ENCODE measurements around the gene PSMA4. TPM values are rescaled to one million over a fixed set of nuclear protein-coding genes. Genes with fewer than 3 reads are reported as not detected.
"Not testable (repeated sequence)": the region's sequence is repeated elsewhere in the genome, so short reads cannot be mapped to it uniquely, and the experiment has no call there.

The PSMA4 gene
- total and polyA plus RNA-seq, 4 donors, result 95.3 to 154 (median 120) TPM

- H3K4me1 ChIP-seq (ENCODE audit: control insufficient read depth in 4 of 4, insufficient read depth in 4 of 4, low read length in 3 of 4), result no peaks in the 10 kb centered on the region
- H3K27ac ChIP-seq (ENCODE audit: low read depth in 1 of 2, low read length in 2 of 2), result no peak overlapping the region
- no peak for TF ChIP-seq ZBTB33 (IDR thresholded peaks at IDR 0.05)
- DNase-seq (ENCODE audit: low spot score), result no peak
- peaks cover 9 to 35% (median 26%) of the 10 kb centered on the region in 4 donors for H3K36me3 ChIP-seq (ENCODE audit: control insufficient read depth in 4 of 4, insufficient read depth in 3 of 4, low read depth in 1 of 4, low read length in 3 of 4)
- no peaks in the 10 kb centered on the region for H3K27me3 ChIP-seq (ENCODE audit: control insufficient read depth in 4 of 4, insufficient read depth in 4 of 4, low read length in 3 of 4)
- no peak overlapping the region for H3K4me3 ChIP-seq (ENCODE audit: low read depth in 1 of 3, low read length in 3 of 3)
- no peaks in the 10 kb centered on the region for H3K9me3 ChIP-seq (ENCODE audit: control insufficient read depth in 4 of 4, low read length in 3 of 4)
- H3K9ac ChIP-seq (ENCODE audit: low read depth in 1 of 2, low read length in 2 of 2), result no peak overlapping the region
- WGBS, result 74% methylated on average over 5 of the region's 5 CpGs
These were observed 12.4 kb downstream of the PSMA4 start for GRCh38 chr15:78552597-78552996.

GRCh38 chr15:78560201-78560600, 20.0 kb downstream of the PSMA4 start:
- H3K4me3 ChIP-seq (ENCODE audit: low read depth in 1 of 3, low read length in 3 of 3); H3K36me3 ChIP-seq (ENCODE audit: control insufficient read depth in 4 of 4, insufficient read depth in 3 of 4, low read depth in 1 of 4, low read length in 3 of 4); H3K27ac ChIP-seq (ENCODE audit: low read depth in 1 of 2, low read length in 2 of 2); H3K9ac ChIP-seq (ENCODE audit: low read depth in 1 of 2, low read length in 2 of 2); H3K27me3 ChIP-seq (ENCODE audit: control insufficient read depth in 4 of 4, insufficient read depth in 4 of 4, low read length in 3 of 4); DNase-seq (ENCODE audit: low spot score); H3K9me3 ChIP-seq (ENCODE audit: control insufficient read depth in 4 of 4, low read length in 3 of 4); H3K4me1 ChIP-seq (ENCODE audit: control insufficient read depth in 4 of 4, insufficient read depth in 4 of 4, low read length in 3 of 4): not testable (repeated sequence)
- 96% methylated on average over 10 of the region's 10 CpGs for WGBS

DNA sequence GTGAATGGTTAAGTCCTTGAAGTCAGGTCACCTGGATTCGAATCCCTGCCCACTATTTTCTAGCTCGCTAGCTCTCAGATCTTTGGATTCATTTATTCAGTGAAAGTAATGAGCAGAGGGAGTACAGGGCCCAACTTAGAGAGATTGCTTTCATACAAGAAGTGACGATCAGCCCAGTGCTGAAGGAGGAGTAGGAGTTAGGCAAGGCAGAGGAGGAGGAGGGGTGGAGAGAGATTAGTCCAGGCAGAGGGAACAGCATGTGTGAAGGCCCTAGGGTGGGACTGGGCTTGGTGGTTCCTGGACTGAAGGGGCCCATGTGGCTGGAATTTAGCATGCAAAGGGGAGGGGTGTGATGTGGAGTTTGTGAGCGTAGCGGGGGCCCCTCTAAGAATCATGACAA, 21.2 kb downstream of the PSMA4 start:
- no peaks in the 10 kb centered on the region for H3K36me3 ChIP-seq (ENCODE audit: control insufficient read depth in 4 of 4, insufficient read depth in 3 of 4, low read depth in 1 of 4, low read length in 3 of 4)
- no peak overlapping the region for H3K27ac ChIP-seq (ENCODE audit: low read depth in 1 of 2, low read length in 2 of 2)
- TF ChIP-seq FOXA2 (IDR thresholded peaks at IDR 0.05) (no peak), MAX (IDR thresholded peaks at IDR 0.05) (no peak), HNF4G (IDR thresholded peaks at IDR 0.05) (no peak), NR2F2 (IDR thresholded peaks at IDR 0.05) (no peak), REST (IDR thresholded peaks at IDR 0.05) (no peak), RAD21 (IDR thresholded peaks at IDR 0.05) (no peak), JUND (IDR thresholded peaks at IDR 0.05) (no peak), GABPA (IDR thresholded peaks at IDR 0.05 in 1 of 2, conservative IDR thresholded peaks at IDR 0.05 in 1 of 2) (no peak), TAF1 (conservative IDR thresholded peaks at IDR 0.05) (no peak), YY1 (IDR thresholded peaks at IDR 0.05) (no peak)
- TF ChIP-seq, protein P1, sequence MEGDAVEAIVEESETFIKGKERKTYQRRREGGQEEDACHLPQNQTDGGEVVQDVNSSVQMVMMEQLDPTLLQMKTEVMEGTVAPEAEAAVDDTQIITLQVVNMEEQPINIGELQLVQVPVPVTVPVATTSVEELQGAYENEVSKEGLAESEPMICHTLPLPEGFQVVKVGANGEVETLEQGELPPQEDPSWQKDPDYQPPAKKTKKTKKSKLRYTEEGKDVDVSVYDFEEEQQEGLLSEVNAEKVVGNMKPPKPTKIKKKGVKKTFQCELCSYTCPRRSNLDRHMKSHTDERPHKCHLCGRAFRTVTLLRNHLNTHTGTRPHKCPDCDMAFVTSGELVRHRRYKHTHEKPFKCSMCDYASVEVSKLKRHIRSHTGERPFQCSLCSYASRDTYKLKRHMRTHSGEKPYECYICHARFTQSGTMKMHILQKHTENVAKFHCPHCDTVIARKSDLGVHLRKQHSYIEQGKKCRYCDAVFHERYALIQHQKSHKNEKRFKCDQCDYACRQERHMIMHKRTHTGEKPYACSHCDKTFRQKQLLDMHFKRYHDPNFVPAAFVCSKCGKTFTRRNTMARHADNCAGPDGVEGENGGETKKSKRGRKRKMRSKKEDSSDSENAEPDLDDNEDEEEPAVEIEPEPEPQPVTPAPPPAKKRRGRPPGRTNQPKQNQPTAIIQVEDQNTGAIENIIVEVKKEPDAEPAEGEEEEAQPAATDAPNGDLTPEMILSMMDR (IDR thresholded peaks at IDR 0.05; ENCODE audit: low read depth, low read length, missing input control), result no peak
- TF ChIP-seq, protein P2, sequence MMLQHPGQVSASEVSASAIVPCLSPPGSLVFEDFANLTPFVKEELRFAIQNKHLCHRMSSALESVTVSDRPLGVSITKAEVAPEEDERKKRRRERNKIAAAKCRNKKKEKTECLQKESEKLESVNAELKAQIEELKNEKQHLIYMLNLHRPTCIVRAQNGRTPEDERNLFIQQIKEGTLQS (IDR thresholded peaks at IDR 0.05), result no peak
- H3K27me3 ChIP-seq (ENCODE audit: control insufficient read depth in 4 of 4, insufficient read depth in 4 of 4, low read length in 3 of 4), result no peaks in the 10 kb centered on the region
- no peaks in the 10 kb centered on the region for H3K9me3 ChIP-seq (ENCODE audit: control insufficient read depth in 4 of 4, low read length in 3 of 4)
- peaks cover 3 to 8% (median 7%) of the 10 kb centered on the region in 4 donors for H3K4me1 ChIP-seq (ENCODE audit: control insufficient read depth in 4 of 4, insufficient read depth in 4 of 4, low read length in 3 of 4)
- H3K4me3 ChIP-seq (ENCODE audit: low read depth in 1 of 3, low read length in 3 of 3), result no peak overlapping the region
- DNase-seq (ENCODE audit: low spot score), result no peak
- no peak overlapping the region for H3K9ac ChIP-seq (ENCODE audit: low read depth in 1 of 2, low read length in 2 of 2)
- 94% methylated on average over 5 of the region's 5 CpGs for WGBS
